HG03103 (cell line): ENCODE measurements around the gene LDLRAD1.
"Not testable (repeated sequence)": the region's sequence is repeated elsewhere in the genome, so short reads cannot be mapped to it uniquely, and the experiment has no call there.

ENCODE experiments used
- ATAC-seq: cut with Tn5 transposase; IDR thresholded peaks from one replicate; pipeline ENCODE4 v1.9.1; 2021; ENCODE audit warnings: low read depth; ENCODE audit not compliant: unreplicated experiment

LDLRAD1 gene

GRCh38 chr1:54018635-54019034 is 649 bp upstream of the LDLRAD1 start:
- no peak for ATAC-seq

- ATAC-seq = no peak
These were observed 1.4 kb downstream of the LDLRAD1 start for GRCh38 chr1:54016343-54017282.

- ATAC-seq = no peak
These were observed 3.9 kb downstream of the LDLRAD1 start for GRCh38 chr1:54014009-54014629.

- no peak for ATAC-seq
These were observed 4.5 kb downstream of the LDLRAD1 start for GRCh38 chr1:54013393-54014008.

- ATAC-seq = no peak
These were observed 5.1 kb downstream of the LDLRAD1 start for GRCh38 chr1:54012863-54013262.

- ATAC-seq = no peak
These were observed 6.0 kb downstream of the LDLRAD1 start for GRCh38 chr1:54012008-54012325.

- ATAC-seq = no peak
These were observed 6.5 kb downstream of the LDLRAD1 start for GRCh38 chr1:54011316-54012007.

GRCh38 chr1:54010415-54011117 is 7.4 kb downstream of the LDLRAD1 start:
- no peak for ATAC-seq

- no peak for ATAC-seq
These were observed 8.6 kb downstream of the LDLRAD1 start for GRCh38 chr1:54009406-54009805.

GRCh38 chr1:54008876-54009275 is 9.1 kb downstream of the LDLRAD1 start:
- ATAC-seq = no peak

GRCh38 chr1:54007613-54008012 is 10.4 kb downstream of the LDLRAD1 start:
- ATAC-seq = no peak

GRCh38 chr1:54006508-54006907 is 11.5 kb downstream of the LDLRAD1 start:
- ATAC-seq = no peak

GRCh38 chr1:54004481-54005049 is 13.4 kb downstream of the LDLRAD1 start:
- no peak for ATAC-seq

- not testable (repeated sequence) for ATAC-seq
These were observed 14.1 kb downstream of the LDLRAD1 start for GRCh38 chr1:54003750-54004480.

- no peak for ATAC-seq
These were observed 14.7 kb downstream of the LDLRAD1 start for GRCh38 chr1:54003249-54003646.

GRCh38 chr1:54002544-54003248 is 15.3 kb downstream of the LDLRAD1 start:
- ATAC-seq = no peak

GRCh38 chr1:54001591-54001990 is 16.4 kb downstream of the LDLRAD1 start:
- no peak for ATAC-seq

- no peak for ATAC-seq
These were observed 18.1 kb downstream of the LDLRAD1 start for GRCh38 chr1:53999920-54000319.

GRCh38 chr1:53998223-53998622 is 19.8 kb downstream of the LDLRAD1 start:
- no peak for ATAC-seq
